GM21786 (cell line): ENCODE data around the gene RUNX2.
A peak's percentile ranks its signal among the peaks of the same experiment; 100 is the strongest.

Experiments used
- ATAC-seq: cut with Tn5 transposase; IDR thresholded peaks from one replicate; pipeline ENCODE4 v1.9.1; 2021; ENCODE audit not compliant: unreplicated experiment

The RUNX2 gene

GRCh38 chr6:45689926-45690615 is 361.9 kb downstream of the RUNX2 start:
- no peak for ATAC-seq

- ATAC-seq, result no peak
Measured at GRCh38 chr6:45690846-45691245, 362.7 kb downstream of the RUNX2 start.

GRCh38 chr6:45691426-45691825 is 363.3 kb downstream of the RUNX2 start:
- ATAC-seq, result no peak

- no peak for ATAC-seq
Measured at GRCh38 chr6:45692021-45692420, 363.9 kb downstream of the RUNX2 start.

GRCh38 chr6:45696738-45697137 is 368.6 kb downstream of the RUNX2 start:
- ATAC-seq, result no peak

GRCh38 chr6:45697605-45698004 is 369.5 kb downstream of the RUNX2 start:
- ATAC-seq, result no peak

- ATAC-seq, result no peak
Measured at GRCh38 chr6:45698046-45698445, 369.9 kb downstream of the RUNX2 start.

GRCh38 chr6:45699663-45700062 is 371.5 kb downstream of the RUNX2 start:
- no peak for ATAC-seq

- no peak for ATAC-seq
Measured at GRCh38 chr6:45702849-45703739, 375.0 kb downstream of the RUNX2 start.

- no peak for ATAC-seq
Measured at GRCh38 chr6:45704056-45704800, 376.1 kb downstream of the RUNX2 start.

GRCh38 chr6:45705137-45705855 is 377.2 kb downstream of the RUNX2 start:
- no peak for ATAC-seq

- no peak for ATAC-seq
Measured at GRCh38 chr6:45706319-45706718, 378.2 kb downstream of the RUNX2 start.

GRCh38 chr6:45707176-45707575 is 379.0 kb downstream of the RUNX2 start:
- ATAC-seq, result no peak

- ATAC-seq, result peak; percentile 69
Measured at GRCh38 chr6:45709781-45710220, 381.7 kb downstream of the RUNX2 start.

GRCh38 chr6:45710304-45710821 is 382.2 kb downstream of the RUNX2 start:
- ATAC-seq, result peak; percentile 75

- ATAC-seq, result no peak
Measured at GRCh38 chr6:45712076-45712475, 383.9 kb downstream of the RUNX2 start.

GRCh38 chr6:45712786-45713185 is 384.7 kb downstream of the RUNX2 start:
- no peak for ATAC-seq
